Neural progenitor cell (in vitro differentiated cells): ENCODE measurements around the gene SAXO2. TPM values are rescaled to one million over a fixed set of nuclear protein-coding genes. Genes with fewer than 3 reads are reported as not detected.

Experiments used
- DNase-seq: peaks from one replicate; pipeline ENCODE4 v3.0.0-alpha.2; 2016; ENCODE audit warnings: low spot score
- H2AFZ ChIP-seq: fragments of 200-600 bp; sonication (generic); replicated peaks from 2 replicates; pipeline ENCODE4 v1.6.1; 2016; ENCODE audit warnings: antibody characterized with exemption
- H3F3A ChIP-seq: fragments of 200-600 bp; sonication (generic); 2 replicates; pipeline ENCODE4 v1.6.1; 2016; ENCODE audit warnings: antibody characterized with exemption, low read depth
- H3K27ac ChIP-seq: fragments of 200-600 bp; sonication (generic); 2 replicates; pipeline ENCODE4 v1.5.1; 2016; ENCODE audit warnings: mild to moderate bottlenecking
- H3K27me3 ChIP-seq: fragments of 200-600 bp; sonication (generic); 2 replicates; pipeline ENCODE4 v1.6.1; 2016; ENCODE audit warnings: mild to moderate bottlenecking, moderate library complexity
- H3K36me3 ChIP-seq: fragments of 200-600 bp; sonication (generic); 2 replicates; pipeline ENCODE4 v1.5.1; 2016
- H3K4me1 ChIP-seq: fragments of 200-600 bp; sonication (generic); 2 replicates; pipeline ENCODE4 v1.6.1; 2016; ENCODE audit warnings: mixed run types
- H3K4me2 ChIP-seq: fragments of 200-600 bp; sonication (generic); 2 replicates; pipeline ENCODE4 v1.6.1; 2016
- H3K4me3 ChIP-seq: fragments of 200-600 bp; sonication (generic); 2 replicates; pipeline ENCODE4 v1.5.1; 2016
- H3K79me2 ChIP-seq: fragments of 200-600 bp; sonication (generic); 2 replicates; pipeline ENCODE4 v1.6.1; 2016; ENCODE audit warnings: low read depth
- H3K9ac ChIP-seq: fragments of 200-600 bp; sonication (generic); 2 replicates; pipeline ENCODE4 v1.6.1; 2016
- H3K9me3 ChIP-seq: fragments of 200-600 bp; sonication (generic); 2 replicates; pipeline ENCODE4 v1.5.1; 2016; ENCODE audit warnings: low read depth
- H4K20me1 ChIP-seq: fragments of 200-600 bp; sonication (generic); 2 replicates; pipeline ENCODE4 v1.6.1; 2016; ENCODE audit warnings: low read depth
- H3K27ac Mint-ChIP-seq: 3 replicates; pipeline ENCODE4 v1.8.0; 2021; ENCODE audit warnings: mixed read lengths
- H3K27me3 Mint-ChIP-seq: 2 replicates; pipeline ENCODE4 v1.8.0; 2022; ENCODE audit warnings: low read depth, mild to moderate bottlenecking, inconsistent platforms, moderate library complexity, mixed read lengths; ENCODE audit not compliant: insufficient read depth
- H3K36me3 Mint-ChIP-seq: 3 replicates; pipeline ENCODE4 v1.8.0; 2021; ENCODE audit warnings: mixed read lengths
- H3K4me1 Mint-ChIP-seq: 3 replicates; pipeline ENCODE4 v1.8.0; 2021; ENCODE audit warnings: mixed read lengths
- H3K4me3 Mint-ChIP-seq: 3 replicates; pipeline ENCODE4 v1.8.0; 2021; ENCODE audit warnings: mild to moderate bottlenecking, moderate library complexity, mixed read lengths
- H3K9me3 Mint-ChIP-seq: 3 replicates; pipeline ENCODE4 v1.8.0; 2020; ENCODE audit warnings: mixed read lengths
- EZH2 ChIP-seq: fragments of 200-600 bp; sonication (generic); IDR thresholded peaks from 2 replicates; pipeline ENCODE4 v1.6.1; 2017; ENCODE audit warnings: antibody characterized with exemption, mild to moderate bottlenecking, moderate library complexity
- EZH2phosphoT487 ChIP-seq: fragments of 200-600 bp; sonication (generic); IDR thresholded peaks from 2 replicates; pipeline ENCODE4 v1.6.1; 2017; ENCODE audit warnings: antibody characterized with exemption
- total RNA-seq: library from RNA; depleted of rRNA; stranded (reverse); fragments of >200 nt; gene quantifications from 2 replicates; pipeline ENCODE4 v1.2.3, GENCODE V29; 2015; ENCODE audit warnings: low replicate concordance
- TF ChIP-seq, protein P1 (sequence below): fragments of 200-600 bp; sonication (generic); IDR thresholded peaks from 2 replicates; pipeline ENCODE4 v1.5.1; 2017; ENCODE audit warnings: antibody characterized with exemption, mild to moderate bottlenecking

The SAXO2 gene
- total RNA-seq, 1 donor from 2014 or later: 0.06 TPM

DNA sequence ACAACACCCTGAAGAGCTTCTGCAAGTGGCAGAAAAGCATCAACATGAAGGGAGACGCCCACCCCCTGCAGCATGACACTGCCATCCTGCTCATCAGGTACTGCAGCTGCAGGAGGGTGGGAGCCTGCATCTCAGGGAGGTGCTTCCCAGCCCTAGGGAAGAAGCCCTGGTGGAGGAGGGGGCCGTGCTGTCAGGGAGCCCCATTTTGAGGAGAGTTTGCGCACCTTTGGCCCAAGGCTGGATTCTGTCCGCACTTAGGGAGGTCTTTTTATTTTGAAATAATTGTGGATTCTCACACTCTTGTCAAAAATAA lies 42.1 kb downstream of the SAXO2 start:
- peaks cover 4% of the 10 kb centered on the region for H3K27me3 Mint-ChIP-seq
- H2AFZ ChIP-seq: no peak overlapping the region
- H3K9me3 ChIP-seq: no peaks in the 10 kb centered on the region
- H3K9me3 Mint-ChIP-seq: no peaks in the 10 kb centered on the region
- no peaks in the 10 kb centered on the region for H4K20me1 ChIP-seq
- DNase-seq: no peak
- no peak overlapping the region for H3K27ac Mint-ChIP-seq
- no peaks in the 10 kb centered on the region for H3K27me3 ChIP-seq
- no peaks in the 10 kb centered on the region for H3K4me1 ChIP-seq
- H3F3A ChIP-seq: no peaks in the 10 kb centered on the region
- no peak overlapping the region for H3K4me2 ChIP-seq
- TF ChIP-seq EZH2 (no peak), EZH2phosphoT487 (no peak)
- TF ChIP-seq, protein P1, sequence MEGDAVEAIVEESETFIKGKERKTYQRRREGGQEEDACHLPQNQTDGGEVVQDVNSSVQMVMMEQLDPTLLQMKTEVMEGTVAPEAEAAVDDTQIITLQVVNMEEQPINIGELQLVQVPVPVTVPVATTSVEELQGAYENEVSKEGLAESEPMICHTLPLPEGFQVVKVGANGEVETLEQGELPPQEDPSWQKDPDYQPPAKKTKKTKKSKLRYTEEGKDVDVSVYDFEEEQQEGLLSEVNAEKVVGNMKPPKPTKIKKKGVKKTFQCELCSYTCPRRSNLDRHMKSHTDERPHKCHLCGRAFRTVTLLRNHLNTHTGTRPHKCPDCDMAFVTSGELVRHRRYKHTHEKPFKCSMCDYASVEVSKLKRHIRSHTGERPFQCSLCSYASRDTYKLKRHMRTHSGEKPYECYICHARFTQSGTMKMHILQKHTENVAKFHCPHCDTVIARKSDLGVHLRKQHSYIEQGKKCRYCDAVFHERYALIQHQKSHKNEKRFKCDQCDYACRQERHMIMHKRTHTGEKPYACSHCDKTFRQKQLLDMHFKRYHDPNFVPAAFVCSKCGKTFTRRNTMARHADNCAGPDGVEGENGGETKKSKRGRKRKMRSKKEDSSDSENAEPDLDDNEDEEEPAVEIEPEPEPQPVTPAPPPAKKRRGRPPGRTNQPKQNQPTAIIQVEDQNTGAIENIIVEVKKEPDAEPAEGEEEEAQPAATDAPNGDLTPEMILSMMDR: no peak
- no peak overlapping the region for H3K9ac ChIP-seq
- no peak overlapping the region for H3K27ac ChIP-seq
- no peaks in the 10 kb centered on the region for H3K36me3 Mint-ChIP-seq
- no peak overlapping the region for H3K4me3 Mint-ChIP-seq
- no peak overlapping the region for H3K4me3 ChIP-seq
- peaks cover 5% of the 10 kb centered on the region for H3K4me1 Mint-ChIP-seq
- H3K79me2 ChIP-seq: no peaks in the 10 kb centered on the region
- H3K36me3 ChIP-seq: no peaks in the 10 kb centered on the region

DNA sequence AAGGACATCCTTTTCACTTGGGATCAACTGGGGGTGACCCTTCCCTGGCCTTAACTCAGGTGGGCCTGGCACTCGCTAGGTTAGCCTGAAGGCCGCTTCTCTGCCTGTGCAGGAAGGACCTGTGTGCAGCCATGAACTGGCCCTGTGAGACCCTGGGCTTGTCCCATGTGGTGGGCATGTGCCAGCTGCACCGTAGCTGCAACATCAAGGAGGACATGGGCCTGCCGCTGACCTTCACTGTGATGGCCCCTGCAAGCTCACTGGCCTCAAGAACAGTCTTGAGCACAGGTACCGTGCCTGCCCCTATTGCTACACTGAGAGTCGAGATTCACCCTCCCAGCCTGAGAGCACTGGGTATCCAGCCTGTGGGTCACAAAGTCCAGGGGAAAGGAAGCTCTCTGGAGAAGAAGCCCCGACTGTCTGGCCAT lies 43.0 kb downstream of the SAXO2 start:
- no peak overlapping the region for H3K4me2 ChIP-seq
- no peaks in the 10 kb centered on the region for H3K9me3 ChIP-seq
- Mint-ChIP-seq H3K4me3 (no peak overlapping the region), H3K27me3 (peaks cover 4% of the 10 kb centered on the region), H3K9me3 (peaks cover 4% of the 10 kb centered on the region), H3K4me1 (peaks cover 3% of the 10 kb centered on the region), H3K27ac (no peak overlapping the region), H3K36me3 (no peaks in the 10 kb centered on the region)
- no peak for DNase-seq
- H3K9ac ChIP-seq: no peak overlapping the region
- TF ChIP-seq, protein P1: no peak
- TF ChIP-seq EZH2phosphoT487 (no peak), EZH2 (no peak)
- no peaks in the 10 kb centered on the region for H3K36me3 ChIP-seq
- H3F3A ChIP-seq: no peaks in the 10 kb centered on the region
- no peak overlapping the region for H3K27ac ChIP-seq
- H4K20me1 ChIP-seq: no peaks in the 10 kb centered on the region
- H3K79me2 ChIP-seq: no peaks in the 10 kb centered on the region
- no peaks in the 10 kb centered on the region for H3K27me3 ChIP-seq
- H3K4me3 ChIP-seq: no peak overlapping the region
- H2AFZ ChIP-seq: no peak overlapping the region
- H3K4me1 ChIP-seq: no peaks in the 10 kb centered on the region

DNA sequence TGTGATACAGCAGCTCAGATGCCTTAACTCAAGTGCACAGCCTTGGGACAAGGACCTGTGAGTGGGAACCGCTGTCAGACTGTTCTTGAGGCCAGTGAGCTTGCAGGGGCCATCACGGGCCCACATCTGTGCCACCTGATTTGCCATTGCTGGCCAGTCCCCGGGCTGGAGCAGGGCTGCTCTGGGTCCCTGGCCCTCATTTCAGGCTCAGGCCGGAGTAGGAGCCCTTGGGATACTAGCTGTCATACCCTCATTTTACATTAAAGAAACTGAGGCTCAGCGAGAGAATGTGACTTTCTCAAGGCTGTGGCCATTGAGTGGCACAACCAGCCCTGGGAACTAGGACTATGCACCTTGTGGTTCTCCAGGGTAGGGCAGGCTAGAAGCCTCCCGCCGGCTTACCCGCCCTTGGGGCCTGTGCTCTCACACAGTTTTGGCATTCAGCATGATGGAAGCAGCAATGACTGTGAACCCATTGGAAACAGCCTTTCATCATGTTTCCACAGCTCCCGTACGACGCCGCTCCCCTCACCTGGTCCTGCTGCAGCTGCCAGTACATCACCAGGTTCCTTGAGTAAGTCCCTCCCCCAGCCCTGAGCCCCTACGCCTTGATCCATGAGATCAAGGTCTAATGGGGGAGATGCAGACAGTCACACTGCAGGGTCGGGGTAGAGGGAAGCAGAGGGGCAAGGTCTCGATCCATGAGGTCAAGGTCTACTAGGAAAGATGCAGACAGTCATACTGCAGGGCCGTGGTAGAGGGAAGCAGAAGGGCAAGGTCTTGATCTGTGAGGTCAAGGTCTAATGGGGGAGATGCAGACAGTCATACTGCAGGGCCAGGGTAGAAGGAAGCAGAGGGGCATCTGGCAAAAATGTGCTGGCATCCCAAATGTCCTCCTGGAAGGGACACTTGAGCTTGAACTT lies 44.4 kb downstream of the SAXO2 start:
- no peak overlapping the region for H3K27ac Mint-ChIP-seq
- Histone ChIP-seq H3K79me2 (no peaks in the 10 kb centered on the region), H3K4me2 (no peak overlapping the region), H3K9ac (no peak overlapping the region), H2AFZ (no peak overlapping the region), H4K20me1 (no peaks in the 10 kb centered on the region), H3K27ac (no peak overlapping the region), H3K27me3 (no peaks in the 10 kb centered on the region), H3K4me3 (no peak overlapping the region), H3K36me3 (no peaks in the 10 kb centered on the region), H3K4me1 (no peaks in the 10 kb centered on the region), H3K9me3 (no peaks in the 10 kb centered on the region), H3F3A (no peaks in the 10 kb centered on the region)
- H3K9me3 Mint-ChIP-seq: peaks cover 12% of the 10 kb centered on the region
- H3K4me3 Mint-ChIP-seq: no peak overlapping the region
- no peak for DNase-seq
- H3K27me3 Mint-ChIP-seq: peaks cover 5% of the 10 kb centered on the region
- H3K4me1 Mint-ChIP-seq: peaks cover 2% of the 10 kb centered on the region
- no peak for TF ChIP-seq EZH2
- H3K36me3 Mint-ChIP-seq: no peaks in the 10 kb centered on the region

DNA sequence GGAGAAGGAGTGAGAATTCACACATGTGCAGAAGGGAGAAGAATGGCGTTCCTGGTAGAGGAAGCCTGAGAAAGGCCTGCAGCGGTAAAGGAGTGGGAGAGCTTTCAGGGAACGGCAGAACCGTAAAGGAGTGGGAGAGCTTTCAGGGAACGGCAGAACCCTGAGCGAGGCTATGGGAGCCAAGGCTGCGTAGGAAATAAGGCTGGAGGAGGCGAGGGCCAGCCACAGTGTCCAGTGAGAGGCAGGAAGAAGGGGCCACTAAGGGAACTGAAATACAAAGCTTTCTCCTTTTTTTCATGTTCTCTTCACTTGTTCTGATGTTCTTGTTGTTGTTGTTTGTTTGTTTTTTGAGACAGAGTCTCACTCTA lies 45.1 kb downstream of the SAXO2 start:
- Mint-ChIP-seq H3K4me1 (no peaks in the 10 kb centered on the region), H3K27me3 (peaks cover 5% of the 10 kb centered on the region), H3K36me3 (no peaks in the 10 kb centered on the region), H3K9me3 (peaks cover 12% of the 10 kb centered on the region), H3K4me3 (no peak overlapping the region), H3K27ac (no peak overlapping the region)
- Histone ChIP-seq H4K20me1 (no peaks in the 10 kb centered on the region), H3K4me1 (no peaks in the 10 kb centered on the region), H3K36me3 (no peaks in the 10 kb centered on the region), H3K27me3 (no peaks in the 10 kb centered on the region), H3K4me3 (no peak overlapping the region), H3K9ac (no peak overlapping the region), H3K4me2 (no peak overlapping the region), H3K9me3 (no peaks in the 10 kb centered on the region), H3F3A (no peaks in the 10 kb centered on the region), H2AFZ (no peak overlapping the region), H3K79me2 (no peaks in the 10 kb centered on the region), H3K27ac (no peak overlapping the region)
- DNase-seq: no peak
- TF ChIP-seq EZH2 (no peak), EZH2phosphoT487 (no peak)
- TF ChIP-seq, protein P1: no peak
